Ovary (tissue), 9 donors: ENCODE data around the gene SLC46A1. TPM values are rescaled to one million over a fixed set of nuclear protein-coding genes. Genes with fewer than 3 reads are reported as not detected.

Source experiments
- DNase-seq, 5 donors: peaks; one replicate each; pipeline ENCODE4 v3.0.0-alpha.2; 2019 to 2020
- H3K27ac ChIP-seq, 2 donors: fragments of 200-600 bp; one replicate each; pipeline versions ENCODE4 v1.5.1 to v1.8.0; 2019 to 2022
- H3K27me3 ChIP-seq: fragments of 200-600 bp; one replicate; pipeline ENCODE4 v1.8.0; 2022
- H3K36me3 ChIP-seq: fragments of 200-600 bp; sonication (generic); one replicate; pipeline ENCODE4 v1.5.1; 2019
- H3K4me1 ChIP-seq: one replicate; pipeline ENCODE4 v1.8.1; 2013; ENCODE audit warnings: mild to moderate bottlenecking, moderate library complexity; ENCODE audit not compliant: insufficient read depth
- H3K4me3 ChIP-seq: fragments of 200-600 bp; sonication (generic); one replicate; pipeline ENCODE4 v1.5.1; 2017
- H3K9me3 ChIP-seq, 2 donors: fragments of 200-600 bp in 1 of 2; sonication (generic) in 1 of 2; one replicate each; pipeline versions ENCODE4 v1.5.1 to v1.8.1; 2013 to 2019; ENCODE audit warnings: mild to moderate bottlenecking in 1 of 2, moderate library complexity in 1 of 2
- CTCF ChIP-seq, 3 donors: fragments of 450-650 bp in 2 of 3; fragments of 200-600 bp in 1 of 3; IDR thresholded peaks; one replicate each; pipeline versions ENCODE4 v1.5.1 to v1.8.0; 2016 to 2022; ENCODE audit warnings: antibody characterized with exemption in 3 of 3, mild to moderate bottlenecking in 1 of 3
- EP300 ChIP-seq: sonication (generic); formaldehyde crosslinking; IDR thresholded peaks from one replicate; pipeline ENCODE4 v1.6.1; 2017; ENCODE audit warnings: antibody characterized with exemption
- POLR2A ChIP-seq: fragments of 450-650 bp; IDR thresholded peaks from one replicate; pipeline ENCODE4 v1.6.1; 2017; ENCODE audit warnings: antibody characterized with exemption, mild to moderate bottlenecking, moderate library complexity
- WGBS, 3 donors: extraction: QIAGEN DNeasy Blood & Tissue Kit in 1 of 3; methylation state at CpG; one replicate each; pipeline versions ENCODE4 v1.1.5 to v1.1.7; 2013 to 2017; 5-methylcytosine and 5-hydroxymethylcytosine counted together
- intact Hi-C, 4 donors: fragments of 100-400 bp; cut with DNase I; formaldehyde crosslinking; loops; one replicate each; pipeline versions ENCODE4 v1.11.0 to v1.15.1; 2022 to 2023
- polyA plus RNA-seq, 2 donors: library from polyadenylated mRNA; stranded (reverse); fragments of 200-250 nt in 1 of 2; fragments of 350-450 nt in 1 of 2; fragmentation: Illumina TruSeq in 1 of 2; extraction: RNeasy Lipid Tissue Mini Kit (QIAGEN cat#74804) in 1 of 2; gene quantifications; one replicate each; pipeline ENCODE4 v1.2.3, GENCODE V29; 2013 to 2014
- total RNA-seq, 7 donors: library from RNA; depleted of rRNA in 2 of 7; stranded (reverse); fragments of >200 nt in 2 of 7; fragmentation: NEBNext Ultra II Directional in 3 of 7; extraction: Animal tissue kit (Norgen Biotek cat#: 25700) in 3 of 7; gene quantifications; one replicate each; pipeline versions ENCODE4 v1.1.0 to v1.2.4, GENCODE V29; 2016 to 2023
- donor health status: DM: no; HTN: no; CAD: no; lungs with moderate emphysema.
- donor health status: DM: no; HTN: no; CAD: no.
- donor health status: Bipolar disorder and iron deficiency.
- donor health status: DM: yes; HTN: yes; CAD: no.
- donor health status: DM: no; HTN: no; CAD: no.
- donor health status: DM: yes; HTN: yes; CAD: no.

The SLC46A1 gene
- total and polyA plus RNA-seq, 9 donors = 4.0 to 32.2 (median 12.2) TPM

- intact Hi-C loops = no loop called here
- Histone ChIP-seq H3K4me1 (no peaks in the 10 kb centered on the region), H3K36me3 (no peaks in the 10 kb centered on the region), H3K27ac (no peak overlapping the region), H3K4me3 (no peak overlapping the region), H3K9me3 (no peaks in the 10 kb centered on the region), H3K27me3 (no peaks in the 10 kb centered on the region)
- peak in 1 of 5 donors; percentile 23 for DNase-seq
- WGBS, 3 donors = 62 to 79% (median 72%) methylated on average over 7 of the region's 7 CpGs
- no peak for TF ChIP-seq EP300
- TF ChIP-seq CTCF (IDR thresholded peaks at IDR 0.05) = no peak
- TF ChIP-seq POLR2A = no peak
Observed at GRCh38 chr17:28397687-28398279, 8.2 kb downstream of the SLC46A1 start.

- H3K27me3 ChIP-seq = no peaks in the 10 kb centered on the region
- no peak overlapping the region for H3K27ac ChIP-seq
- no peak overlapping the region for H3K4me3 ChIP-seq
- WGBS, 3 donors = 93 to 94% (median 93%) methylated on average over 3 of the region's 3 CpGs
- intact Hi-C loops = no loop called here
- TF ChIP-seq EP300 (no peak), CTCF (IDR thresholded peaks at IDR 0.05) (no peak), POLR2A (no peak)
- H3K9me3 ChIP-seq = no peaks in the 10 kb centered on the region
- no peaks in the 10 kb centered on the region for H3K4me1 ChIP-seq
- no peak for DNase-seq
- no peaks in the 10 kb centered on the region for H3K36me3 ChIP-seq
Observed at GRCh38 chr17:28397275-28397674, 8.7 kb downstream of the SLC46A1 start.

GRCh38 chr17:28396635-28397239 is 9.3 kb downstream of the SLC46A1 start:
- intact Hi-C loops = no loop called here
- H3K36me3 ChIP-seq = no peaks in the 10 kb centered on the region
- H3K9me3 ChIP-seq = no peaks in the 10 kb centered on the region
- no peaks in the 10 kb centered on the region for H3K4me1 ChIP-seq
- peak in 1 of 5 donors; percentile 17 for DNase-seq
- WGBS, 3 donors = 59 to 87% (median 81%) methylated on average over 6 of the region's 6 CpGs
- TF ChIP-seq CTCF (IDR thresholded peaks at IDR 0.05) (no peak), EP300 (no peak), POLR2A (no peak)
- H3K27ac ChIP-seq = no peak overlapping the region
- H3K27me3 ChIP-seq = no peaks in the 10 kb centered on the region
- H3K4me3 ChIP-seq = no peak overlapping the region

- Histone ChIP-seq H3K36me3 (no peaks in the 10 kb centered on the region), H3K9me3 (no peaks in the 10 kb centered on the region), H3K4me3 (no peak overlapping the region), H3K27me3 (no peaks in the 10 kb centered on the region), H3K27ac (no peak overlapping the region), H3K4me1 (no peaks in the 10 kb centered on the region)
- intact Hi-C loops = no loop called here
- peak in 1 of 5 donors; percentile 23 for DNase-seq
- TF ChIP-seq EP300 = no peak
- no peak for TF ChIP-seq POLR2A
- TF ChIP-seq CTCF (IDR thresholded peaks at IDR 0.05) = no peak
- 84 to 90% (median 86%) methylated on average over 6 of the region's 6 CpGs for WGBS, 3 donors
Observed at GRCh38 chr17:28395968-28396367, 10.0 kb downstream of the SLC46A1 start.
